GM21576 (cell line): ENCODE measurements around the gene HFE.
A peak's percentile ranks its signal among the peaks of the same experiment; 100 is the strongest.
"Not testable (repeated sequence)": the region's sequence is repeated elsewhere in the genome, so short reads cannot be mapped to it uniquely, and the experiment has no call there.

ENCODE experiments used
- ATAC-seq: cut with Tn5 transposase; IDR thresholded peaks from one replicate; pipeline ENCODE4 v1.9.1; 2021; ENCODE audit warnings: mild to moderate bottlenecking, moderate library complexity; ENCODE audit not compliant: unreplicated experiment

HFE gene

DNA sequence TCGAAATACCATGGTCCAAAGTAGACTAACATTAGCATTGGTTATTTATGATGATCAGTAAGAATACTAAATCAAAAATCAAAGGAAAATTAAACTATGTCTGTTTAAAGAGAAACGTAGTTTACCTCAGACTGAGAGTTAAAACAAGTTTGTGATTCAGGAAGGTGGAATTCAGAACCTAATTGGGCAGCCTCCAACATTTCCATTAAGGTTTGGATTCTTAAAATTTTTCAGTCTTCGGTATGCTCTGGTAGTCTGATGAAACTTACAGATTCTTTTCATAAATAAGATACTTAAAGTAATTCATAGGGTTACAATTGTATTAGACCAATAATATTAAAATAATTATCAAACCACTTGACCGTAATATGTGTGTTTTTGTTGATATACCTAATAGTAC lies 18.6 kb downstream of the HFE start:
- no peak for ATAC-seq

- ATAC-seq = no peak
These were observed 20.7 kb downstream of the HFE start for GRCh38 chr6:26107935-26108334.

- ATAC-seq = no peak
These were observed 22.5 kb downstream of the HFE start for GRCh38 chr6:26109772-26110171.

DNA sequence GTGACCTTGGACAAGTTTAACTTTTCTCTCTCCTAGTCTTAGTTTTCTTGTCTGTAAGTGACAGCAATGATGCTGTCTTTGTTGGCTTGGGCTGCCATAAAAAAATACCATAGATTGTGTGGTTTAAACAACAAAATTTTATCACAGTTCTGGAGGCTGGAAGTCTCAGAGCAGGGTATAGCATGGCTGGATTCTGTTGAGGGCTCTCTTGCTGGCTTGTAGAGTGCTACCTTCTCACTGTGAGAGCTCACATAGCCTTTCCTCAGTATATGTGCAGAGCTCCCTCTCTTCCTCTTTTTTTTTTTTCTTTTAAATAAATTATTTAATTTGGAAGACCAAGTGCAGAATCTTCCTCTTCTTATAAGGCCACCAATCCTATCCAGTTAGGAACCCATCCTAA lies 26.3 kb downstream of the HFE start:
- ATAC-seq = no peak

DNA sequence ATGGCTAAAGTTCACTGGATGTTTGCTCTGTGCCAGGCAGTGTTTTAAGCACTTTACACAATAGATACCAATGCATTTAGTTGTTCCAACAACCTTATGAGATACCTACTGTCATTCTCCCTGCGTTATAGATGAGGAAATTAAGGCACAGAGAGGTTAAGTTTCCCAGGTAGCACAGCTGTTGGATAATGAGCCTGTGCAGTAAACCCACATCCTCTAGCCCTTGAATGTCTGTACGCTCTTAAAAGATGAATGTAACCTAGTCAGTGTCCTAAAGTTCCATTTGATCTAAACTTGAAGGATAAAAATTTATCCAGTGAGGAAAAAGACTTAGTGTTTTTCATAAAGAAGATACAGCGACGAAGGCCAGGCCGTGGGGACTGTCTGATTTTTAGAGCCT lies 28.0 kb downstream of the HFE start:
- no peak for ATAC-seq

DNA sequence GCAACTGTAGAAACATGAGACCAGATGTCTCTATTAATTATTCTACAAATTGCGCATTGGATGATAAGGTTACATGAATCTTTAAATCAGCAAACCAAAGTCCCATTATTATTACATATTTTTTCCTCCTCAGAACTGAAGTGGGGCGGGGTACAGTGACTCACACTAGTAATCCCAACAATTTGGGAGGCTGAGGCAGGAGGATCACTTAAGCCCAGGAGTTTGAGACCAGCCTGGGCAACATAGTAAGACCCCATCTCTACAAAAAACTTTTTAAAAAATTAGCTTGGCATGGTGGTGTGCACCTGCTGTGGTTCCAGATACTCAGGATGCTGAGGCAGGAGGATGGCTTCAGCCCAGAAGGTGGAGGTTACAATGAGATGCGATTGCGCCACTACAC lies 29.0 kb downstream of the HFE start:
- ATAC-seq = no peak

GRCh38 chr6:26118999-26119398 lies 31.8 kb downstream of the HFE start:
- no peak for ATAC-seq

DNA sequence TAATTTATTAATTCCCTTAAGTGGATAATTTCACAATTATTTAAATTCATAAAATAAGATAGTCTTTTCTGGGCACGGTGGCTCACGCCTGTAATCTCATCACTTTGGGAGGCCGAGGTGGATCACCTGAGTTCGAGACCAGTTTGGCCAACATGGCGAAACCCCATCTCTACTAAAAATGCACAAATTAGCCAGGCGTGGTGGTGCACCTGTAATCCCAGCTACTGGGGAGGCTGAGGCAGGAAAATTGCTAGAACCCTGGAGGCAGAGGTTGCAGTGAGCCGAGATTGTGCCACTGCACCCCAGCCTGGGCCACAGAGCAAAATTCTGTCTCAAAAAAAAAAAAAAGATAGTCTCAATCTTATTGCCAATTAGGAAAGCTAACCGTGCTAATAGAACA lies 32.9 kb downstream of the HFE start:
- not testable (repeated sequence) for ATAC-seq

GRCh38 chr6:26120807-26121140 lies 33.5 kb downstream of the HFE start:
- no peak for ATAC-seq

GRCh38 chr6:26121141-26122004 lies 34.1 kb downstream of the HFE start:
- ATAC-seq = no peak

GRCh38 chr6:26122005-26122388 lies 34.8 kb downstream of the HFE start:
- ATAC-seq = no peak

GRCh38 chr6:26122402-26122792 lies 35.2 kb downstream of the HFE start:
- ATAC-seq = no peak

- peak; percentile 53 for ATAC-seq
These were observed 35.8 kb downstream of the HFE start for GRCh38 chr6:26122793-26123674.

- no peak for ATAC-seq
These were observed 36.4 kb downstream of the HFE start for GRCh38 chr6:26123675-26123946.

GRCh38 chr6:26123947-26124780 lies 36.9 kb downstream of the HFE start:
- ATAC-seq = peak; percentile 75

DNA sequence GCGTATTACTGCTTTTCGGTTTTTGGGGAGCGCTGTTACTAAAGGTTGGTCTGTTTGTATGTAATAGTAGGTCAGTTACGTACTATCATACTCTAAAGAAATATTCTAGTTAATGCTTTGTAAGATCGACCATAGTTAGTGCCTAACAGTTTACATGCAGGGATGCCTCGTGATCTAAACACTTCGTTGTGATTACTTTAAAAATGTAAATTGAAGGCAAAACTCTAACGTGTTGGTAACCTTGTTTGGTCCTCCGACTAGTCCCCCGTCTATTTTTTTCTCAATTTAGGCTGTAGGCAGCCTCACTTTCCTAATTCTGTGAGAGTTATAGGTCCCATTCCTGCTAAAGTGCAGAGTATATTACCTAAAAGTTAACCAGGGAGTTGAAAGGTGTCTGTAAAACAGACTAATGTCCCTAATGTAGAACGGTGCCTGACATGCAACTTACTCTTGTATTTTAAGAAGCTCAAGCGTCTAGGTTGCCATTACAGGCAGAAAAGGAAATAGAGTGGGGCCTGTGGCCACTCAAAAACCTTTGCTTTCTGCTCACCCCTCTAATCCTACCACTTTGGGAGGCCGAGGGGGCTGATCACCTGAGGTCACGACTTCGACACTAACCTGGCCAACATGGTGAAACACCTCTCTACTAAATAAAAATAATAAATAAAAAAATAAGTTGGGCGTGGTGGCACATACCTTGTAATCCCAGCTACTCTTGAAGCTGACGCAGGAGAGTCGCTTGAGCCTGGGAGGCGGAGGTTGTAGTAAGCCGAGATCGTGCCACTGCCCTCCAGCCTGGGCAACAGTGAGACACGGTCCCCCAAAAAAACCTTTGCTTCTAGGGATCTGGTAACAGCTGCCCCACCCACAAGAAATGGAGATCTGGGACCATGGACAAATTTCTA lies 37.8 kb downstream of the HFE start:
- ATAC-seq = no peak

GRCh38 chr6:26126394-26127235 lies 39.4 kb downstream of the HFE start:
- no peak for ATAC-seq

DNA sequence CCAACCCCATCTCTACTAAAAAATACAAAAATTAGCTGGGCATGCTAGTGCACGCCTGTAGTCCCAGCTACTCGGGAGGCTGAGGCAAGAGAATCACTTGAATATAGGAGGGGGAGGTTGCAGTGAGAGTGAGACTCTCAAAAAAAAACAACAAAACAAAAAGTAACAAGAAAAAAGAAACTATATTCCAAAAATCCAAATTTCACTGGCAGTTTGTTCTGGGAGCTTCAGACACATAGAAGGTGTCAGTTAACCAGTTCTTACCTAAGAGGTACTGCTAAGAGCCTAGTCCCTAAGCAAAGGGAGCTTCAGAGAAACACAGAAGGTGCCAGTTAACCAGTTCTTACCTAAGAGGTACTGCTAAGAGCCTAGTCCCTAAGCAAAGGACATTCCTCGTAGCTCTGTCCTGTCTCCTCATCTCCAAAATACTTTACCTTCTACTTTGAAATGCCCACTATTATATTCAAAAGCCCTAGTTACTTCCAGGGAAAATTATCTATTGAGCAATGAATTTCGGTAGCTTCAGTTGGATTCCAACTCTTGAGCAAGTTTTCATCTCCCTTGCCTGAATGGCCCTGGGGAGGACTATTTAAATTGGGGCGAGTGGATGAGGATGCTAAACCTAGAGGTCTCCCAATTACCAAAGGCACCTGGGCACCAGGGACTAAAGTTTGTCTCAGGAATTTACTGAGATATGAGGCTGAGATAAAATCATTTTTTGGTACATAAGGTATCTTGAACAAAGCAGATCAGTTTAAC lies 41.0 kb downstream of the HFE start:
- ATAC-seq = no peak

- ATAC-seq = no peak
These were observed 42.4 kb downstream of the HFE start for GRCh38 chr6:26129656-26130055.
